Measurements from ENCODE around the gene FYTTD1.

The FYTTD1 gene

DNA sequence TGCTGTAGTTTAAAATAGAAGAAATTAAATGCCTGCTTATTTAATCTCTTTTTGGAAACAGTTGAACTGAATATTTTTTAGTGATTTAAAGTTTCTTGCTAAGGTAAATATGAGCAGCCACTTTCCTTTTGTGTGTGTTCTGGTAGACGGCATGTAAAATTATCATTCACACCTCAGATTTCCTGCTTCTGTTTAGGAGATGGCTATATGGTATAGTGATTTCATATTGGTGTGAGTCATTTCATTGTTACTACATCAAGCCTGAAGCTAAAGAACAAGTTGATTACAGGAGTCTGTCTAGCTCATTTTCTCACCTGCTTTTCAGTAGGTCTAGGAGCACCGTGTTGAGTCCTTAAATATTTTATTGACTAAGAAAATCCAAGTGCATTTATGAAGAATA lies 43.6 kb downstream of the FYTTD1 start:
- DNase-seq (ENCODE audit: low spot score), result no peak

DNA sequence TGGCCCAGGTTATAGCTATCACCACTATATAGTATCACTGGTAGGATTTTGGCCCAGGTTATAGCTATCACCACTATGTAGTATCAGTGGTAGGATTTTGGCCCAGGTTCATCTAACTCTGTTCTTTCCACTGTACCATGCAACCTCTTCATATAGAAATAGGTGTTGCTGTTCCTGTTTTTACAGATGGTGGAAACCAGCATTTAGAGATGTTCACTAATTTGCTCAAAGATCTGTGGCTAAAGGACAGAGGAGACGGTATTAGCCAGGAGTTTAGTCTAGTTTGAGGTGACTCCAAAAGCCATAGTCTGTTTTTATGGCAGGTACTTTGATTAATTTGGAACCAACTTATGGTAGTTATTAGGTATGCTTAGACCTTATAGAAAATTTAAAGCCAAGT lies 44.4 kb downstream of the FYTTD1 start:
- no peak for DNase-seq (ENCODE audit: low spot score)

GRCh38 chr3:197795200-197795599 lies 45.5 kb downstream of the FYTTD1 start:
- no peak for DNase-seq (ENCODE audit: low spot score)

- no peak for DNase-seq (ENCODE audit: low spot score)
Observed at GRCh38 chr3:197796087-197796486, 46.4 kb downstream of the FYTTD1 start.

DNA sequence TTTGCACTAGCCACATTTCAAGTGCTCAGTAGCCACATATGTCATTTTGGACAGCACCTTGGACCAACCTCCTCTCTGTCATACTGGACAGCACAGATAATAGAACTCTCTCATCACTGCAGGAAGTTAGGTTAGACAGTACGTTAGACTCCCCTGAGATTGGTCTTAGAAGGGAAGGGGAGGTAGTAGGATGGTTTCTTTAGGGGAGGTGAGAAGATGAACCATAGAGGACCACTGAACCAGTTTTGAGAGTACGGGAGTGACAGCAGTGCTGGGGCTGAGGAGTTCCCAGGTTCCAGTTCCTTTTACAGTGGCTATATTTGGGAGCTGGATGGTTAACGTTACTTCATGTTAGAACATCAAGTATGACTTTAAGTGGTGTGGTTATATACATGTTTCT lies 49.2 kb downstream of the FYTTD1 start:
- DNase-seq (ENCODE audit: low spot score), result no peak

GRCh38 chr3:197800379-197800778 lies 50.7 kb downstream of the FYTTD1 start:
- DNase-seq (ENCODE audit: low spot score), result no peak

GRCh38 chr3:197801891-197802778 lies 52.5 kb downstream of the FYTTD1 start:
- no peak for DNase-seq (ENCODE audit: low spot score)

GRCh38 chr3:197802779-197803459 lies 53.2 kb downstream of the FYTTD1 start:
- DNase-seq (ENCODE audit: low spot score), result no peak

- no peak for DNase-seq (ENCODE audit: low spot score)
Observed at GRCh38 chr3:197804511-197804910, 54.8 kb downstream of the FYTTD1 start.

DNA sequence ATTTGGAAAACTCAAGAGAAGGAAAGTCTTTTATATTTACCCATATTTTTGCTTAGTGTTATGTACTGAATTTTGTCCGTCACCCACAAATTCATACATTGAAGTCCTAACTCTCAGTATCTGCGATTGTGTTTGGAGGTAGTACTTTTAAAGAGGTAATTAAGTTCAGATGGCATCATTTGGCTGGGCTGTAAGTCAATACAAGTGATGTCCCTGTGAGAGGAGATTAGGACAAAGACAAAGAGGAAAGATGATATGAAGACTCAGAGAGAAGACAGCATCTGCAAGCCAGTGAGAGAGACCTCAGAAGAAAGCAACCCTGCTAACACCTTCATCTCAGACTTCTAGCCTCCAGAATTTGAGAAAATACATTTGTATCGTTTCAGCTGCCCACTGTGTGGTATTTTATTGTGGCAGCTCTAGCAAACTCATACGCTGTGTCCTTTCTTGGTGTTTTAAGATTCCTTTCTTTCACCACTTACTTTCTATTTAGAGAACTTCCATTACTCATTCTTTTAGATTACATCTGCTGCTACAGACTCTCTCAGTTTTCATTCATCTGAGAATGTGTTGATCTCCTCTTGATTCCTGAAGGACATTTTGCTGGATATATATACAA lies 58.4 kb downstream of the FYTTD1 start:
- DNase-seq (ENCODE audit: low spot score), result no peak

GRCh38 chr3:197809356-197810020 lies 59.8 kb downstream of the FYTTD1 start:
- peak; percentile 46 for DNase-seq (ENCODE audit: low spot score)

GRCh38 chr3:197810901-197811300 lies 61.2 kb downstream of the FYTTD1 start:
- DNase-seq (ENCODE audit: low spot score), result no peak

GRCh38 chr3:197811343-197811742 lies 61.7 kb downstream of the FYTTD1 start:
- DNase-seq (ENCODE audit: low spot score), result peak; percentile 82

GRCh38 chr3:197814372-197814771 lies 64.7 kb downstream of the FYTTD1 start:
- no peak for DNase-seq (ENCODE audit: low spot score)

DNA sequence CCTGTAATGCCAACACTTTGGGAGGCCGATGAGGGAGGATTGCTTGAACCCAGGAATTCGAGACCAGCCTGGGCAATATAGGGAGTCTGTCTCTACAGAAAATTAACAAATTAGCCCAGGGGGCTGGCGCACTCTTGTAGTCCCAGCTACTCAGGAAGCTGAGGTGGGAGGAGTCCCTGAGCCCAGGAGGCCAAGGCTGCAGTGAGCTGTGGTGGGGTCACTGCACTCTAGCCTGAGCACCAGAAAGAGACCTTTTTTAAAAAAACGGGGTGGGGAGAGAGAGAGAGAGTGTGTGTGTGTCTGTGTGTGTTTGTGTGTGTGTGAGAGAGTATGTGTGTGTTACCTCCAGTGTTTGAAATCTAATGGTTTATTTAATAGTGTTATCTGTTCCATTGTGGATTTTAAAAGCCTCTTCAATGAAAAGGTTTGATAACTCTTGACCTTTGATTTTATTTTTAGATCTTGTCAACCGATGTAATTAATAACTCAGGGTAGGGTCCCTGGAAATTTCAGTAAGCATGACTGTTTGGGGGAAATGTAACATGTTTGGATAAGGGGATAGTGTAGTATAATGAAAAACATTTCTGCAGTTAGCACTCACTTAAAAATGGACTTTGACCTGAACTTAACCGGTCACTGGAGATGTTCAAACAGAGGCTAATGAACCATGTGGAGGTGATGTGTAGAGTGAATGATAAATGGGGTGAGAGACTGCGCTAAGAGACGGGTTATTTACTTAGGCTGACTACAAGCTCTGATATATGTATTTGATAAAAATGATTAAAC lies 71.1 kb downstream of the FYTTD1 start:
- no peak for DNase-seq (ENCODE audit: low spot score)

GRCh38 chr3:197829397-197830045 lies 79.8 kb downstream of the FYTTD1 start:
- DNase-seq (ENCODE audit: low spot score), result no peak

DNA sequence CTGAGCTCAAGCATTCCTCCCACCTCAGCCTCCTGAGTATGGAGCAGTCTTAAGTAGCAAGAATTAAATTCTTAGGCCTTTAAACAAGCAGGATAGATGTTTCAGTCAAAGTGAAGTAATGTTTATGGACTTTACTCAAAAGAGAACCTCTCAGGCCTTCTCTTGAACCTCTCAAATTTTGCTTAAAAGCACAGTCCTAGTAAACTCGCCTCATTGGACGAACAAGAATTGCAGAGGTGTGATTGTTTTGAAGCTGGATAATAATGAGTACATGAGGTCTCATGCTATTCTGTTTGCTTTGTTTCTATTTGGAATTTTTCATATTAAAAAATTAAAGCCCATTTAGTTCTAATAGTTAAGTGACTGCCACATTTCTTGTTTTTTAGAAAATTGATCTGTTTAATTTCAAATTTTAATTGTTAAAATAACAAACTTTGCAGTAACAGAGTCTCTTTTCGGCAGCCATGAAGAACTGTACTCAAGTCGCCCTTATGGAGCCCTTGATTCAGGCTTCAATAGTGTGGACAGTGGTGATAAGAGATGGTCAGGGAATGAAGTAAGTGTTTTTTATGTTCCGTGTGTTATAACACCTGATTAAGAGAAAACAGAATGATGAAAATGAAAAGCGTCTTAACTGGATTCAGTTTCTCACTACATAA lies 80.8 kb downstream of the FYTTD1 start:
- DNase-seq (ENCODE audit: low spot score), result no peak

- no peak for DNase-seq (ENCODE audit: low spot score)
Observed at GRCh38 chr3:197830967-197831313, 81.3 kb downstream of the FYTTD1 start.

DNA sequence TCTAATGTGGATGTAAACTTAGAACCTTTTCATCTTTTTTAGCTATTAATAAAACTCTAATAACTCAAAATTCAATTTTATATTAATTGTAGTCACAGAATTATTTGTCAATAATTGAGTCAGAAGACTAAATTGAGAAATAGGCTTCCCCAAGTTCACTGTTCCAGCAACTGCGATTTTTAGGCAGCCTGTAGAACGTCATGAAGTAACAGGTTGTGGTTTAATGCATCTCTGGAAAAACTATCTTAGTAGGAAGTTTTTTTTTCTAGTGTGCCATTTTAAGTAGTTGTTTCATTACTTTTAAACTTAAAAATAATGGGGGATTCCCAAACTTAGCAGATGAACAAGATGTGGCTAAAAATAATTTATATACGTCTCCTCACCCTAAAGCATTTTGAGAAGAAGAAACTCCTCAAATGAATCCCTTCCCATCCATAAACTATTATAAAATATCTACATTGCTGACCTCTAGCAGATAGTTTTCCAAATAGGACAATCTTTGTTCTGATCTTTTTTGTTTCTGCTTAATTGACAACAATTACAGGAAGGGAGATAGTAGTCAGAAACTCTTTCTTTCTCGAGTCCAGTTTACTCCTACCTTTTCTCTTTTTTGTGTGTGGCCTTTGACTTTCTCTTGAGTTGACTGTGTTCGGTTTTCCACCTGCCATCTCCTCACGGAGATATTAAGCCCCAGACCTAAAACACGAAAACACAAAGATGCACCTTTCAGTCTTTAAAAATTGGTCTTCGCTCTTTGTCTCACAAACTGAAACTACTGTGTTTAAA lies 84.4 kb downstream of the FYTTD1 start:
- DNase-seq (ENCODE audit: low spot score), result no peak

GRCh38 chr3:197835509-197835908 lies 85.8 kb downstream of the FYTTD1 start:
- no peak for DNase-seq (ENCODE audit: low spot score)
